Activated naive CD4-positive, alpha-beta T cell treated with anti-CD3 and anti-CD28 coated beads, Interleukin-2, amount 50 U/mL, for 24 hours (primary cell): ENCODE measurements around the gene LTV1.

Experiments
- H3K27ac Mint-ChIP-seq: one replicate; pipeline ENCODE4 v1.8.0; 2021; ENCODE audit warnings: mild to moderate bottlenecking, mixed read lengths
- H3K27me3 Mint-ChIP-seq: one replicate; pipeline ENCODE4 v1.8.0; 2021; ENCODE audit warnings: mixed read lengths
- H3K36me3 Mint-ChIP-seq: one replicate; pipeline ENCODE4 v1.8.0; 2021; ENCODE audit warnings: mixed read lengths
- H3K4me1 Mint-ChIP-seq: one replicate; pipeline ENCODE4 v1.8.0; 2021; ENCODE audit warnings: mixed read lengths
- H3K4me3 Mint-ChIP-seq: one replicate; pipeline ENCODE4 v1.8.0; 2021; ENCODE audit warnings: mild to moderate bottlenecking, mixed read lengths
- H3K9me3 Mint-ChIP-seq: one replicate; pipeline ENCODE4 v1.8.0; 2021; ENCODE audit warnings: mixed read lengths

Gene LTV1

GRCh38 chr6:143901885-143902750 lies 59.0 kb downstream of the LTV1 start:
- no peak overlapping the region for H3K27ac Mint-ChIP-seq
- no peak overlapping the region for H3K4me3 Mint-ChIP-seq
- H3K27me3 Mint-ChIP-seq, result no peaks in the 10 kb centered on the region
- H3K36me3 Mint-ChIP-seq, result peaks cover 2% of the 10 kb centered on the region
- H3K4me1 Mint-ChIP-seq, result no peaks in the 10 kb centered on the region
- no peaks in the 10 kb centered on the region for H3K9me3 Mint-ChIP-seq

GRCh38 chr6:143902827-143903226 lies 59.7 kb downstream of the LTV1 start:
- Mint-ChIP-seq H3K27ac (no peak overlapping the region), H3K27me3 (no peaks in the 10 kb centered on the region), H3K9me3 (no peaks in the 10 kb centered on the region), H3K4me1 (no peaks in the 10 kb centered on the region), H3K36me3 (peaks cover 2% of the 10 kb centered on the region), H3K4me3 (no peak overlapping the region)

DNA sequence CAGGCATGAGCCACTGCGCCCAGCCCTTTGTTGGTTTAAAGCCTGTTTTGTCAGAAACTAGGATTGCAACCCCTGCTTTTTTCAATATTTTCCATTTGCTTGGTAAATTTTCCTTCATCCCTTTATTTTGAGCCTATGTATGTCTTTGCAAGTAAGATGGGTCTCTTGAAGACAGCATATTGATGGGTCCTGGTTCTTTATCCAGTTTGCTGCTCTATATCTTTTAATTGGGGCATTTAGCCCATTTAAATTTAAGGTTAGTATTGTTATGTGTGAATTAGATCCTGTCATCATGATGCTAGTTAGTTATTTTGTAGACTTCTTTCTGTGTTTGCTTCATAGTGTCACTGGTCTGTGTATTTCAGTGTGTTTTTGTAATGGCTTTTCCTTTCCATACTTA lies 67.9 kb downstream of the LTV1 start:
- Mint-ChIP-seq H3K4me3 (no peak overlapping the region), H3K36me3 (peaks cover 41% of the 10 kb centered on the region), H3K27me3 (no peaks in the 10 kb centered on the region), H3K27ac (no peak overlapping the region), H3K9me3 (peaks cover 36% of the 10 kb centered on the region), H3K4me1 (no peaks in the 10 kb centered on the region)

DNA sequence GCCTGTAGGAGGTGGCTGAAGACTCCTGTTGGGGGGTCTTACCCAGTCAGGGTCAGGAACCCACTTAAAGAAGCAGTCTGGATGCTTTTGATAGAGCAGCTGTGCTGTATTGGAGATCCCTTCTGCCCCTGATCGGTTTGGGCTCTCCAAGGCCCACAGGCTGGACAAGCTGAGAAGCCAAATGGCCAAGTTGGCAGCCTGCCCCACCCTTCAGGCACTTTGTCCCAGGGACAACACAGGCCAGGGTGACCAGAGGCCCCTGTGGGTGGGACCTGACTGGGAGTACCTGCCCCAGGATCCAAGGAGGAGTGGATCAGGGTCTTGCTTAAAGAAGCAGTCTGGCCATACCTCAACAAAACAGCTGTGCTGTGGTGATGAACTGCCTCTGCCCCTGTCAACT lies 69.5 kb downstream of the LTV1 start:
- H3K4me1 Mint-ChIP-seq, result no peaks in the 10 kb centered on the region
- no peaks in the 10 kb centered on the region for H3K27me3 Mint-ChIP-seq
- H3K27ac Mint-ChIP-seq, result no peak overlapping the region
- H3K36me3 Mint-ChIP-seq, result peaks cover 43% of the 10 kb centered on the region
- H3K9me3 Mint-ChIP-seq, result peaks cover 36% of the 10 kb centered on the region
- no peak overlapping the region for H3K4me3 Mint-ChIP-seq
